ENCODE results near the gene RPL11.
"Not testable (repeated sequence)": the region's sequence is repeated elsewhere in the genome, so short reads cannot be mapped to it uniquely, and the experiment has no call there.

The RPL11 gene

GRCh38 chr1:23691499-23692307, at the start of gene RPL11:
Gene RPL11, plus strand, starts transcription at chr1:23691806. Its CDS starts 18 bp downstream, at chr1:23691824.
- DNase-seq = peak; percentile 74

GRCh38 chr1:23643736-23644554, 47.7 kb upstream of the RPL11 start:
- no peak for DNase-seq

DNA sequence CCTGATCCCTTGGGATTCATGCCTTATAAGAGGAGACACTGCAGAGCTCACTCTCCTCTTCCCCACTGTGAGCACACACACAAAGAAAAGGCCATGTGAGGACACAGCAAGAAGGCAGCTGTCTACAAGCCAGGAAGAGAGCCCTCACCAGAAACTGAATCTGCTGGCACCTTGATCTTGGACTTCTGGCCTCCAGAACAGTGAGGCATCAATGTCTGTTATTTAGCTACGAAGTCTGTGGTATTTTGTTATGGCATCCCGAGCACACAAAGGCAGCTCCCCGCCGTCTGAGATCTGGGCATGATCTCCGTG, 47.1 kb upstream of the RPL11 start:
- no peak for DNase-seq

DNA sequence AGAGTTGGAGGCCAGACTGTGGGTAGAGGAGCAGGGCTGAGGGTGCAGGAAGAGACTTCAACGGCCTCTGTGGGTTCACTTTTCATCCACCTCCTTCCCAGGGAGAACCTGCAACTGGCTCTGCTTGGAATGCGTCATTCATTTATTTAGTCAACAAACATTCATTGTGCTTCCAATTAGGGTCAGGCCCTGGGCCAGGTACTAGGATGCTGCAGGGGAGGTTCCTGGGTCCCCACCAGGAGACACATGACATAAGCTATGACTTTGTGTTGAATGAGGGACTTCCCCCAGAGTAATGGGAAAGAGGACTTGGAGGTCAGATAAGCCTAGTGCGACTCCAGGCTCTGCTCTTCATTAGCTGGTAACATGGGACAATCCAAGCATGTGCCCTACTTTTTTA, 46.3 kb upstream of the RPL11 start:
- DNase-seq = no peak

- DNase-seq = no peak
Measured at GRCh38 chr1:23646091-23646490, 45.5 kb upstream of the RPL11 start.

GRCh38 chr1:23646541-23646940, 45.1 kb upstream of the RPL11 start:
- DNase-seq = no peak

DNA sequence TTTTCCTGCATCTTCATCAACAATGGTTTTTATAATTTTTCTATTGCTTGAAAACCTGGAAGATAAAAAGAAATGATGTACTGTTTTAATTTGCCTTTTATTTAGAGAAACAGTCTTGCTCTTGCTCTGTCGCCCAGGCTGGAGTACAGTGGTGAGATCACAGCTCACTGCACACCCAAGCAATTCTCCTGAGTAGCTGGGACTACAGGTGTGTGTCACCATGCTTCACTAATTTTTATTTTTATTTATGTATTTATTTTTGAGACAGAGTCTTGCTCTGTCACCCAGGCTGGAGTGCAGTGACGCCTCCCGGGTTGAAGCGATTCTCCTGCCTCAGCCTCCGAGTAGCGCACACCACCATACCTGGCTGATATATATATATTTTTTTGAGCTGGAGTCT, 43.0 kb upstream of the RPL11 start:
- DNase-seq = no peak

GRCh38 chr1:23649157-23649556, 42.4 kb upstream of the RPL11 start:
- DNase-seq = not testable (repeated sequence)

GRCh38 chr1:23650344-23650990, 41.1 kb upstream of the RPL11 start:
- DNase-seq = no peak

- no peak for DNase-seq
Measured at GRCh38 chr1:23651069-23651808, 40.4 kb upstream of the RPL11 start.

GRCh38 chr1:23657659-23658275, 33.8 kb upstream of the RPL11 start:
- DNase-seq = no peak

GRCh38 chr1:23660671-23661070, 30.9 kb upstream of the RPL11 start:
- DNase-seq = no peak

DNA sequence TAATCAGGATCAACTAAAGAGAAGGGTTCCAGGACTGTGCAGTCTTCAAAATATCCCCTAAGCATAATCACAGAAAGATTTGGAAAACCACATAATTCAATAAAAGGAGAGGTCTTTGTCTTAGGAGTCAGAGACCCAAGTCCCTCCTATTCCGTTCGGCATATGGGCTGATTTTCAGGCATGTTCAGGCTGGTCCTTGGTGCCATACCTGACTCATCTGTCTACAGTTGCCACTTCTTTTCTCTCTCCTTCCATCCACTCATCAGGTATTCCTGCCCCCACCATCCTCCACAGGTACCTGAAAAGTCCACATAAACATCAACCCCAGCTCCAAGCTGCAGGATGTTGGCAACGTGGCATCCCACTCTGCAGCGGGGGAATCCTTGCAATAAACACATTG, 29.7 kb upstream of the RPL11 start:
- no peak for DNase-seq

GRCh38 chr1:23664837-23665795, 26.5 kb upstream of the RPL11 start:
- DNase-seq = no peak

DNA sequence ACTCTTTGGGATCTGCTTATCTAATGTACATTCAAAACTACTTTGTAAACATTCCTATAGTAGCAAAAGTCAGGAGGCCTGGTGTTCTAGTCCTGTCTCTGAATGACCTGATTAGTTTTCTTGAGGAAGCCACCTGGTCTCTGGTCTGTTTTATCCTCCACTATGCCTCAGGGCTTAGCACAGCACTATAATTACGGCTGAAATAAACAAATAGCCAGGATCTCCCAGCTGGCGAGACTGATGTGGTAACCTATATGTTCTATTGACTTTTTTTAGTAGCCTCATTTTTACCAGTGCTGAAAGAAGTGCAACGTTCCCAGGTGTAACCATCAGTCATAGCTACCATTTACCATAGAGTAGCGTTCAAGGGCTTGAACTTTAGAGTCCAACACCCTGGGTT, 24.2 kb upstream of the RPL11 start:
- no peak for DNase-seq

- no peak for DNase-seq
Measured at GRCh38 chr1:23670709-23671108, 20.9 kb upstream of the RPL11 start.

DNA sequence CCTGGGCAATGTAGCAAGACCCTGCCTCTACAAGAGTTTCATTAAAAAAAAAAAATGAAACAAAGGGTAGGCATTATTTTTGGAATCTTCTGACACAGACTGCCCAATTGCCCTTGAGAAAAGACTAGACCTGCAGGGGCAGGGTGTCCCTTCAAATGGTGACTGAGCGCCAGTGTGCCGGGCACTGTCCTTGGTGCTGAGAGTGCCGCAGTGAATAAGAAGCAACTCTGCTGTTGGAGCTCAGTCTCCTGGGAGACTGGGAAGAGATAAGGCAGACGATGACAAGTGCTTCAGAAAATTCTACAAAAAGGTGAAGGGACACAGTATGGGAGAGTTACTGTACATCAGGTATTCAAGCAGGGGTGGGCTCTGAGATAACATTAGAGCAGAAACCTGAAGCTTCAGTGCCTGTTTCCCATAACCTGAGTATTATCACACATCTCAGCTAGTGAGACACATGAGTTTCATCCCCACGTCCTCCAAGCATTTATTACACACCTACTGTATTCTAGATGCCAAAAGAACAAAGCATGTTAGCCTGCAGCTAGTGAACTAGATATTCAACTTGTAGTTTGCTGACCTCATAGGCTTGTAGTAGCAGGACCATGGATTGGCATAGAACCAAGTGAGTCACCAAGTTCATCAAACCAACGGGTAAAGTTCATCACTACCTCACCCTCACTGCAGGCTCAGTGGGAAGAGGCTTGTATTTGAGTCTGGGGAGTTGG, 18.4 kb upstream of the RPL11 start:
- DNase-seq = no peak

DNA sequence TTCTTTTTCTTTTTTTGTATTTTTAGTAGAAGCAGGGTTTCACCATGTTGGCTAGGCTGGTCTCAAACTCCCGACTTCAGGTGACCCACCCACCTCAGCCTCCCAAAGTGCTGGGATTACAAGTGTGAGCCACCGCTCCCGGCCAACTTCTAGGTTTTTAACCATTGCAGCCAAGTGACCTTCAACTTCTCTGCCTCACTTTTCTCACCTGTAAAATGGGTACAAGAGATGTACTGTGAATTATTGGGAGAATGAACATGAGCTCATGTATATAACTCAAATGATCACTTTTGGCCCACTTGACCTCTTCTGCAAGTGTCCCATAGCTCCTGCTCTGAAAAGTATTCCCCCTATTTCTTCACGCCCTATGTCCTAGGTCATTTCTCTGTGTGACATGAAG, 11.8 kb upstream of the RPL11 start:
- DNase-seq = no peak

GRCh38 chr1:23682946-23683345, 8.7 kb upstream of the RPL11 start:
- no peak for DNase-seq

DNA sequence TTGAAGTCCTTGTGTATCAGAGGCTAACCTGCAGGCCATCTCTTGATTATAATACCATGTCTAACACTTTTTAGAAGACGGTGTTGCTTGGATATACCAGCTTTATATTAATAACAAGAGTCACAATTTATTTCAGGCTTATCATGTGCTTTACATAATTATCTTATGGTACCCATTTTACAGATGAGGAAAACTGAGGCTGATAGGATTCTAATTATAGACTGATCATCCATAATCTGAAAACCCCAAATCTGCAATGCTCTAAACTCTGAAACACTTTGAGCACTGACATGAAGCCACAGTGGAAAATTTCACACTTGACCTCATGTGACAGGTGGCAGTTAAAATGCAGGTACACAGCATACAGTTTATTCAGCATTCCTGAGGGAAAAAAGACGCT, 7.2 kb upstream of the RPL11 start:
- DNase-seq = no peak

GRCh38 chr1:23685197-23685596, 6.4 kb upstream of the RPL11 start:
- not testable (repeated sequence) for DNase-seq
